Muscle layer of duodenum (tissue), 2 donors: ENCODE measurements around the gene ERC1.

ENCODE experiments used
- H3K27ac ChIP-seq: one replicate; pipeline ENCODE4 v1.7.0; 2013; ENCODE audit warnings: mild to moderate bottlenecking, low read length
- H3K27me3 ChIP-seq: one replicate; pipeline ENCODE4 v1.7.0; 2013; ENCODE audit warnings: low read depth, mild to moderate bottlenecking, control low read depth, low read length
- H3K36me3 ChIP-seq, 2 donors: one replicate each; pipeline ENCODE4 v1.7.0; 2013; ENCODE audit warnings: low read length in 2 of 2, control low read depth in 1 of 2, mild to moderate bottlenecking in 1 of 2; ENCODE audit not compliant: insufficient read depth in 2 of 2, control insufficient read depth in 1 of 2
- H3K4me1 ChIP-seq, 2 donors: one replicate each; pipeline ENCODE4 v1.7.0; 2013; ENCODE audit warnings: low read length in 2 of 2, mild to moderate bottlenecking in 2 of 2, control low read depth in 1 of 2, moderate library complexity in 1 of 2; ENCODE audit not compliant: insufficient read depth in 2 of 2, control insufficient read depth in 1 of 2
- H3K4me3 ChIP-seq, 2 donors: one replicate each; pipeline ENCODE4 v1.7.0; 2013; ENCODE audit warnings: low read length in 2 of 2, low read depth in 1 of 2, mild to moderate bottlenecking in 1 of 2
- H3K9me3 ChIP-seq, 2 donors: one replicate each; pipeline ENCODE4 v1.7.0; 2013; ENCODE audit warnings: low read length in 2 of 2, control low read depth in 1 of 2, mild to moderate bottlenecking in 1 of 2; ENCODE audit not compliant: control insufficient read depth in 1 of 2
- donor health status: healthy.

Gene ERC1

DNA sequence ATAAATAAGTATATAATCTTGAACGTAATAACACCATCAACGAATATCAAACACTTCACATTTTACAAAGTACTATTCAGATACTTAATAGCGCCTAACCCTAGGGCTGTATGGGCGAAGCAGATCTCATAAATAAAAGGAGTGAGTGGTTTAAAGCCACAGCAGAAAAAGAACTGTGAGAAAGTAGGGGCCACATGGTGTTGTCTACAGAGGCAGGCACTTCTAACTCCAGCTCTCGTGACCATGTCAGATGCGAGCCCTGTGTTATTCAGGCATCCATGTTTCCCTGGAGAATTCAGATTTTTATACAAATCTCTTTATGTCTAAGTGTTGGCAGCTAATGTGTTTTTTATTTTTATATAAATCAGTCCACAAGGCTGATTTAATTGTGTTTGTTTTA, 391.1 kb downstream of the ERC1 start:
- H3K27me3 ChIP-seq, result no peaks in the 10 kb centered on the region

DNA sequence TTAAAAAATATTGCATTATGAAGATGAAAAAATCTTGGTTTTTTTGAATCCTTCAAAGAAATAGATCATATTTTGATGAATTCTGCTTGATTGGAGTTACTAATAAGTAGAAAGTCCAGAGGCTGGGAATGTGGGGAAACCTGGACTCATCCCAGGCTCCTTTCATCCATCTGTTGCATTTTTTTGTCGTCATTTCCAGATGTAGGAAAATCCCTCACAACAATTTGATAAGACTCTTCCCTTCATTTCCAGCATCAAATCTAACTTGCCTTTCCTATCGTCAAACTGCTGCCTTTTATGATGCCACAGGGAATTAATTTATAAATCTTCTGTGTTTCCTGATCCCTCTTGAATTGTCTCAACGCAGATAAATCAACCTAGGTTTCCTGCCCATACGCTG, 391.8 kb downstream of the ERC1 start:
- Histone ChIP-seq H3K27ac (no peak overlapping the region), H3K4me1 (no peaks in the 10 kb centered on the region), H3K36me3 (peaks cover 0 to 4% of the 10 kb centered on the region in 2 donors), H3K4me3 (no peak overlapping the region), H3K27me3 (no peaks in the 10 kb centered on the region), H3K9me3 (no peaks in the 10 kb centered on the region)

More for the DNA sequence above, 391.1 kb downstream of the ERC1 start:
- H3K9me3 ChIP-seq, result no peaks in the 10 kb centered on the region
- no peak overlapping the region for H3K4me3 ChIP-seq
- no peak overlapping the region for H3K27ac ChIP-seq
- H3K36me3 ChIP-seq, result peaks cover 0 to 4% of the 10 kb centered on the region in 2 donors
- no peaks in the 10 kb centered on the region for H3K4me1 ChIP-seq

DNA sequence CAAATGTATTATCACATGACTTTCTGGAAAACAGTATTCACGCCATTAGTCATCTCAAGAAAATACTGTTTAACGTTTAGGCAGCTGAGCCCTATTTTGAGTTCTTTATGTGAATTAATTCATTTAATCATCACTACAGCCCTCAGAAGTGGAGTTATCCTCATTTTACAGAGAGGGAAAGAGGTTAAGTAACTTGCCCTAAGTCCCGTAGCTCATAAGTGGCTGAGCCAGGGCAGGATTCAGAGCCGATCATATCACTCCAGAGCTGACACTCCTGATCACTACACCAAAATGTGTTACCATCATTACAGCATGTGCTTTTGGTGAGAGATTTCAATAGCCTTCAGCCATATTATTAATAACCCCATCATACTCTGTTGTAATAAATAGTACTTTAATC, 392.7 kb downstream of the ERC1 start:
- H3K27ac ChIP-seq, result no peak overlapping the region
- H3K4me1 ChIP-seq, result no peaks in the 10 kb centered on the region
- no peaks in the 10 kb centered on the region for H3K27me3 ChIP-seq
- no peak overlapping the region for H3K4me3 ChIP-seq
- H3K36me3 ChIP-seq, result peaks cover 0 to 9% of the 10 kb centered on the region in 2 donors
- H3K9me3 ChIP-seq, result no peaks in the 10 kb centered on the region

GRCh38 chr12:1384910-1385309, 393.9 kb downstream of the ERC1 start:
- H3K4me3 ChIP-seq, result no peak overlapping the region
- H3K4me1 ChIP-seq, result no peaks in the 10 kb centered on the region
- no peaks in the 10 kb centered on the region for H3K9me3 ChIP-seq
- no peaks in the 10 kb centered on the region for H3K27me3 ChIP-seq
- no peak overlapping the region for H3K27ac ChIP-seq
- H3K36me3 ChIP-seq, result peaks cover 0 to 11% of the 10 kb centered on the region in 2 donors

DNA sequence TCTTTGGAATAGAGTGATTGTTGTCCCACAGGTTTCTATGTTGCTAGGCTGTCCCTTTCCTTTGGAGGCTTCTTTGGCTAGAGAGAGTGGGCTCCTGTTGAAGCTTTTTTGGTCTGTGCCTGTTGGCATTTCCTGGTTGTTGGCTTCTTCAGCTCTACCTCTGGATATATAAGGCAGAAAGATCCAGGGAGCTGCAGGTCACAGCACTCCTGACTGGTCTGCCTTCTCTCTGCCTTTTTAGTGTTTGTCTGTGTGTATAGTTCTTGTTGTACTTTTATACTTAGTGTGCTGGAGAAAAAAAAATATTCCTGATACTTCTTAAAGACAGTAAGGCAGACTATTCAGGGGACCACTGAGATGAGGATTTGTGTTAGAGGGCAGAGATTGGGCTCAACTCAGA, 400.7 kb downstream of the ERC1 start:
- Histone ChIP-seq H3K27me3 (no peaks in the 10 kb centered on the region), H3K36me3 (peaks cover 6 to 24% of the 10 kb centered on the region in 2 donors), H3K27ac (no peak overlapping the region), H3K9me3 (peaks cover 6 to 13% of the 10 kb centered on the region in 2 donors), H3K4me1 (no peaks in the 10 kb centered on the region), H3K4me3 (peak overlapping the region in 1 of 2 donors; percentile 1)

GRCh38 chr12:1395421-1395955, 404.5 kb downstream of the ERC1 start:
- Histone ChIP-seq H3K27ac (no peak overlapping the region), H3K36me3 (peaks cover 6 to 22% of the 10 kb centered on the region in 2 donors), H3K4me1 (no peaks in the 10 kb centered on the region)

DNA sequence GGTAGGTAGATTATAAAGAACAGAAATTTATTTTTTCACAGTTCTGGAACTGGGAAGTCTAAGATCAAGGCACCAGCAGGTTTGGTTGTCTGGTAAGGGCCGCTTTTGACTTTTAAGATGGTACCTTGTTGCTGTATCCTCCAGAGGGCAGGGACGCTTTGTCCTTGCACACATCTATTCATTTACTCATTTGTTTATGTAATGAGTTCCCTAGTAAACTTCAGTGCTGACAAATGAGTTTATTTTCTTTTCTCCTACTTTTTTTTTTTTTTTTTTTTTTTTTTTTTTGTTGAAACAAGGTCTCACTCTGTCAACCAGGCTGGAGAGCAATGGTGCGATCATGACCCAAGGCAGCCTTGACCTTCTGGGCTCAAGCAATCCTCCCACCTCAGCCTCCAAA, 407.6 kb downstream of the ERC1 start:
- Histone ChIP-seq H3K4me1 (no peaks in the 10 kb centered on the region), H3K36me3 (peaks cover 0 to 7% of the 10 kb centered on the region in 2 donors)

More at GRCh38 chr12:1395421-1395955, 404.5 kb downstream of the ERC1 start:
- Histone ChIP-seq H3K4me3 (no peak overlapping the region), H3K9me3 (peaks cover 6 to 13% of the 10 kb centered on the region in 2 donors), H3K27me3 (no peaks in the 10 kb centered on the region)

DNA sequence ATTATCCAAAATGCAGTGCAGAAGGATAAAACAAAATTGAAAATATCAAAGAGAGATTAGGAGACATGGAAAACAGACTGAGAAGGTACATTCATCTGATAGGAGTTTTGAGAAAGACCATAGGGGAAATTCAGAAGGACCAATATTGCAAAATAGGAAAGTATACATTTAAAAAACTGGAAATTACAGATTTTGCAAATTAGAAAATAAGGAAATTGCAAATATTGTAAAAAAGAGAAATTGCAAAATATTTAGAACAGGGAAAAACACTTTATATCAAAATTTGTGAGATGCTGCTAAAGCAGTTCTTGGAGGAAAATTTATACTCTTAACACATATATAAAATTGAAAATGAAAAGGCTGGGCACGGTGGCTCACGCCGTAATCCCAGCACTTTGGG, 410.9 kb downstream of the ERC1 start:
- H3K4me3 ChIP-seq, result no peak overlapping the region
- no peaks in the 10 kb centered on the region for H3K27me3 ChIP-seq
- no peaks in the 10 kb centered on the region for H3K4me1 ChIP-seq
- peaks cover 0 to 3% of the 10 kb centered on the region in 2 donors for H3K36me3 ChIP-seq
- no peak overlapping the region for H3K27ac ChIP-seq
- H3K9me3 ChIP-seq, result no peaks in the 10 kb centered on the region

More for the DNA sequence above, 407.6 kb downstream of the ERC1 start:
- H3K9me3 ChIP-seq, result no peaks in the 10 kb centered on the region
- H3K27me3 ChIP-seq, result no peaks in the 10 kb centered on the region
- no peak overlapping the region for H3K27ac ChIP-seq
- no peak overlapping the region for H3K4me3 ChIP-seq

DNA sequence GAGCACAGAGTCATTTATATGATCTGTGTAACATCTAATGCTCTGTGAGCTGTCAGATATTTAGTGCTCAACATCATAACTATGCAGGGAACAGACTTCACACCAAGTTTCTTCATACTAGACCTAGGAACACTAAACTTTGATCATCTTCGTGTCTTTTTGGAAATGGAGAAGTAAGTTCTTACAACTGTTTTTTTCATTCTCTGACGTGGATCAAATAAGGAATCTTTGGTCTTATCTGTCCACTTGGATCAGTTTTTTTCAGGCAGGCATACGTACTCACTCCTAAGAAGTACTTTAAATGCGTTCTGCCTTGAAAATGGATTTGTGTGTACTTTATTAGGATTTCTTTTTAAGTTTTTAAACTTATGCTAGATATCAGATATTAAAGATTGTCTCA, 412.4 kb downstream of the ERC1 start:
- no peak overlapping the region for H3K4me3 ChIP-seq
- H3K27ac ChIP-seq, result no peak overlapping the region
- H3K27me3 ChIP-seq, result no peaks in the 10 kb centered on the region
- no peaks in the 10 kb centered on the region for H3K9me3 ChIP-seq
- H3K36me3 ChIP-seq, result peaks cover 0 to under 1% of the 10 kb centered on the region in 2 donors
- H3K4me1 ChIP-seq, result no peaks in the 10 kb centered on the region

- Histone ChIP-seq H3K4me3 (no peak overlapping the region), H3K9me3 (no peaks in the 10 kb centered on the region), H3K27ac (no peak overlapping the region), H3K27me3 (no peaks in the 10 kb centered on the region), H3K36me3 (peaks cover 9 to 10% of the 10 kb centered on the region in 2 donors), H3K4me1 (no peaks in the 10 kb centered on the region)
Observed at GRCh38 chr12:1405619-1406018, 414.6 kb downstream of the ERC1 start.

DNA sequence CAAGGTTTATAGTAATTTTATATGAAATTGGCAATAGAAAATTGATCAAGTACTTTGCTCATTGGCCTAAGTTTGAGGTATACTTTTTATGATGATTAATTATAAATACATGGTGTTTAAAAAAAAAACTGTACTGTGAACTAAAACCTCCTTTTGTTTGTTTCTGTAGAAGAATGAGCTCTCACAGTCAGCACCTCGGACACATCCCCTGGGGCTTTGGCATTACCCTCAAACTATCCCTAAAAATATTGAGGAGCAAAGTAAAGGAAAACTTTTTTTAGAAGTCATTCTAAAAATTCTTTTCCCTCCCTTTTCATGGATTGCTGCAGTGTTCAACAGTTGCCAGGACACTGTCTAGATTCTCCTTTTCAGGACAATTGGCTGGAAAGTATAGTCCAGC, 419.8 kb downstream of the ERC1 start:
- Histone ChIP-seq H3K36me3 (peaks cover 9 to 17% of the 10 kb centered on the region in 2 donors), H3K4me1 (no peaks in the 10 kb centered on the region), H3K9me3 (no peaks in the 10 kb centered on the region), H3K27ac (no peak overlapping the region), H3K27me3 (no peaks in the 10 kb centered on the region), H3K4me3 (no peak overlapping the region)

DNA sequence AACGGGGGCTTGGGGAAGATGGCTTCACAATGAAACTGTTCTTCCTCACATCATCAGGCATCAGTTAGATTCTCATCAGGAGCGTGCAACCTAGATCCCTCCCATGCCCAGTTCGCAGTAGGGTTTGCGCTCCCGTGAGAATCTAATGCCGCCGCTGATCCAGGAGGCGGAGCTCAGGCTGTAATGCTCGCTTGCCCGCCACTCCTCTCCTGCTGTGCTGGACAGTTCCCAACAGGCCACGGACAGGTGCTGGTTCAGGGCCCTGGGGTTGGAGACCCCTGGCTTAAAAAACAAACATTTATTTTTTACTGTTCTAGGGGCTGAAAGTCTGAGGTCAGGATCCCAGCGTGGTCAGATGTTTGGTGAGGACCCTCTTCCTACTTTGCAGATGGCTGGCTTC, 422.9 kb downstream of the ERC1 start:
- H3K27ac ChIP-seq, result no peak overlapping the region
- H3K4me3 ChIP-seq, result no peak overlapping the region
- no peaks in the 10 kb centered on the region for H3K9me3 ChIP-seq
- no peaks in the 10 kb centered on the region for H3K4me1 ChIP-seq
- H3K36me3 ChIP-seq, result peaks cover 4 to 23% of the 10 kb centered on the region in 2 donors
- H3K27me3 ChIP-seq, result no peaks in the 10 kb centered on the region
